HL-60 (cell line): ENCODE measurements around the gene XAGE3.
"Not testable (repeated sequence)": the region's sequence is repeated elsewhere in the genome, so short reads cannot be mapped to it uniquely, and the experiment has no call there.

Experiments
- CTCF ChIP-seq: IDR thresholded peaks from one replicate; pipeline ENCODE4 v1.5.1; 2011; ENCODE audit warnings: low read length, control low read depth, inconsistent platforms; ENCODE audit not compliant: insufficient read depth
- GABPA ChIP-seq: IDR thresholded peaks from 2 replicates; pipeline ENCODE4 v1.6.1; 2012; ENCODE audit warnings: low read depth

- not testable (repeated sequence) for TF ChIP-seq GABPA, CTCF
These were observed 19.6 kb upstream of the XAGE3 start for GRCh38 chrX:52887459-52887858.
